ENCODE data around the gene ARMC2. TPM values are rescaled to one million over a fixed set of nuclear protein-coding genes. Genes with fewer than 3 reads are reported as not detected.

Gene ARMC2
- polyA plus RNA-seq, 1 of the 3 experiments (the other 2 are of a cell fraction), result 2.4 TPM

GRCh38 chr6:108988765-108989164, 140.5 kb downstream of the ARMC2 start:
- Histone ChIP-seq H3K27me3 (ENCODE audit: insufficient read depth) (no peaks in the 10 kb centered on the region), H3K9me2 (no peaks in the 10 kb centered on the region), H3K27ac (ENCODE audit: low read depth in 2 of 2, low read length in 1 of 2) (no peak overlapping the region), H3K4me1 (ENCODE audit: control insufficient read depth in 1 of 2, insufficient read depth in 2 of 2, low read depth in 1 of 2, low read length in 1 of 2) (no peaks in the 10 kb centered on the region), H3K9ac (no peak overlapping the region), H2AFZ (ENCODE audit: low read depth) (no peak overlapping the region), H3K4me3 (ENCODE audit: low read depth in 2 of 2, low read length in 1 of 2) (no peak overlapping the region), H3F3A (replicated peaks; ENCODE audit: insufficient read depth) (no peaks in the 10 kb centered on the region), H3K36me3 (replicated peaks in 1 of 2; ENCODE audit: control insufficient read depth in 1 of 2, insufficient read depth in 2 of 2, low read length in 1 of 2) (peaks cover 50 to 69% of the 10 kb centered on the region in 2 experiments), H3K9me3 (no peaks in the 10 kb centered on the region), H4K20me1 (ENCODE audit: insufficient read depth) (no peaks in the 10 kb centered on the region), H3K4me2 (no peak overlapping the region), H3K79me2 (ENCODE audit: insufficient read depth) (no peaks in the 10 kb centered on the region)
- TF ChIP-seq GATA2 (CRISPR knock-in tag; IDR thresholded peaks at IDR 0.05) (no peak), EZH2phosphoT487 (IDR thresholded peaks at IDR 0.05; ENCODE audit: borderline replicate concordance, low read depth) (no peak), TCF12 (IDR thresholded peaks at IDR 0.05) (no peak), TAF1 (IDR thresholded peaks at IDR 0.05; ENCODE audit: borderline replicate concordance, low read depth, low read length) (no peak), POLR2AphosphoS5 (IDR thresholded peaks at IDR 0.05; ENCODE audit: low read depth, low read length) (no peak), ZBTB33 (IDR thresholded peaks at IDR 0.05; ENCODE audit: borderline replicate concordance, low read depth) (no peak), FOXM1 (IDR thresholded peaks at IDR 0.05; ENCODE audit: low read depth) (no peak)
- TF ChIP-seq, protein P1, sequence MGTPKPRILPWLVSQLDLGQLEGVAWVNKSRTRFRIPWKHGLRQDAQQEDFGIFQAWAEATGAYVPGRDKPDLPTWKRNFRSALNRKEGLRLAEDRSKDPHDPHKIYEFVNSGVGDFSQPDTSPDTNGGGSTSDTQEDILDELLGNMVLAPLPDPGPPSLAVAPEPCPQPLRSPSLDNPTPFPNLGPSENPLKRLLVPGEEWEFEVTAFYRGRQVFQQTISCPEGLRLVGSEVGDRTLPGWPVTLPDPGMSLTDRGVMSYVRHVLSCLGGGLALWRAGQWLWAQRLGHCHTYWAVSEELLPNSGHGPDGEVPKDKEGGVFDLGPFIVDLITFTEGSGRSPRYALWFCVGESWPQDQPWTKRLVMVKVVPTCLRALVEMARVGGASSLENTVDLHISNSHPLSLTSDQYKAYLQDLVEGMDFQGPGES (IDR thresholded peaks at IDR 0.05; ENCODE audit: low read depth, low read length), result no peak
- TF ChIP-seq, protein P2, sequence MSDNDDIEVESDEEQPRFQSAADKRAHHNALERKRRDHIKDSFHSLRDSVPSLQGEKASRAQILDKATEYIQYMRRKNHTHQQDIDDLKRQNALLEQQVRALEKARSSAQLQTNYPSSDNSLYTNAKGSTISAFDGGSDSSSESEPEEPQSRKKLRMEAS (IDR thresholded peaks at IDR 0.05; ENCODE audit: low read depth), result no peak
- ChIA-PET CTCF (interaction anchor here (1.0 kb wide), 1 partner anchor 14 kb away, joined by 3 read pairs; no protein-coding TSS in a partner anchor), POLR2A (no interaction called here)
- DNase-seq, result no peak
- WGBS (ENCODE audit: low lambda C conversion rate), result 80% methylated on average over 5 of the region's 5 CpGs

- Histone ChIP-seq H3K4me3 (ENCODE audit: low read depth in 2 of 2, low read length in 1 of 2) (no peak overlapping the region), H3K9me3 (no peaks in the 10 kb centered on the region), H3F3A (replicated peaks; ENCODE audit: insufficient read depth) (no peaks in the 10 kb centered on the region), H3K9ac (no peak overlapping the region), H3K4me2 (no peak overlapping the region), H3K79me2 (ENCODE audit: insufficient read depth) (no peaks in the 10 kb centered on the region), H3K27me3 (ENCODE audit: insufficient read depth) (no peaks in the 10 kb centered on the region), H3K36me3 (replicated peaks in 1 of 2; ENCODE audit: control insufficient read depth in 1 of 2, insufficient read depth in 2 of 2, low read length in 1 of 2) (peaks cover 56 to 71% of the 10 kb centered on the region in 2 experiments), H3K9me2 (no peaks in the 10 kb centered on the region), H2AFZ (ENCODE audit: low read depth) (no peak overlapping the region), H4K20me1 (ENCODE audit: insufficient read depth) (no peaks in the 10 kb centered on the region), H3K4me1 (ENCODE audit: control insufficient read depth in 1 of 2, insufficient read depth in 2 of 2, low read depth in 1 of 2, low read length in 1 of 2) (no peaks in the 10 kb centered on the region), H3K27ac (ENCODE audit: low read depth in 2 of 2, low read length in 1 of 2) (no peak overlapping the region)
- 94% methylated on average over 3 of the region's 3 CpGs for WGBS (ENCODE audit: low lambda C conversion rate)
- no peak for TF ChIP-seq GABPA (IDR thresholded peaks at IDR 0.05; ENCODE audit: low read depth)
- TF ChIP-seq, protein P2 (IDR thresholded peaks at IDR 0.05; ENCODE audit: low read depth), result no peak
- no peak for TF ChIP-seq TCF12 (IDR thresholded peaks at IDR 0.05)
- TF ChIP-seq, protein P1 (IDR thresholded peaks at IDR 0.05; ENCODE audit: low read depth, low read length), result no peak
- TF ChIP-seq RAD21 (IDR thresholded peaks at IDR 0.05; ENCODE audit: low read length), result no peak
- no peak for TF ChIP-seq FOSL2 (IDR thresholded peaks at IDR 0.05; ENCODE audit: borderline replicate concordance, low read depth)
- no peak for DNase-seq
- POLR2A ChIA-PET, result no interaction called here
- CTCF ChIA-PET, result no interaction called here
These were observed 141.5 kb downstream of the ARMC2 start for GRCh38 chr6:108989700-108990099.
